Prostate gland (tissue), 2 donors: ENCODE measurements around the gene CENPP. TPM values are rescaled to one million over a fixed set of nuclear protein-coding genes. Genes with fewer than 3 reads are reported as not detected.

Experiments used
- DNase-seq: peaks from one replicate; pipeline ENCODE4 v3.0.0-alpha.2; 2019; ENCODE audit warnings: low spot score
- H3K27ac ChIP-seq, 2 donors: fragments of 200-600 bp; sonication (generic); 2 replicates each; pipeline ENCODE4 v1.5.1; 2017 to 2019
- H3K27me3 ChIP-seq: fragments of 200-600 bp; sonication (generic); replicated peaks from 2 replicates; pipeline ENCODE4 v1.5.1; 2019; ENCODE audit not compliant: insufficient read depth
- H3K36me3 ChIP-seq, 2 donors: fragments of 200-600 bp; sonication (generic); 1 replicate in 1 of 2; 2 replicates in 1 of 2; pipeline versions ENCODE4 v1.5.1 to v1.8.1; 2017 to 2019
- H3K4me1 ChIP-seq: fragments of 200-600 bp; sonication (generic); replicated peaks from 2 replicates; pipeline ENCODE4 v1.5.1; 2019
- H3K4me3 ChIP-seq, 2 donors: fragments of 200-600 bp; sonication (generic); 2 replicates each; pipeline ENCODE4 v1.5.1; 2017 to 2019
- H3K9me3 ChIP-seq: fragments of 200-600 bp; sonication (generic); 2 replicates; pipeline ENCODE4 v1.5.1; 2017
- POLR2A ChIP-seq: fragments of 450-650 bp; IDR thresholded peaks from one replicate; pipeline ENCODE4 v1.6.1; 2016; ENCODE audit warnings: antibody characterized with exemption, mild to moderate bottlenecking
- POLR2AphosphoS5 ChIP-seq: sonication (generic); formaldehyde crosslinking; IDR thresholded peaks from one replicate; pipeline ENCODE4 v1.6.1; 2017; ENCODE audit warnings: antibody characterized with exemption
- WGBS: methylation state at CpG from one replicate; pipeline ENCODE4 v1.1.5; 2018; 5-methylcytosine and 5-hydroxymethylcytosine counted together
- intact Hi-C: fragments of 100-400 bp; cut with DNase I; formaldehyde crosslinking; loops from one replicate; pipeline ENCODE4 v1.14.2; 2022
- total RNA-seq, 2 donors: library from RNA; depleted of rRNA; stranded (reverse); fragments of >200 nt; gene quantifications; one replicate each; pipeline ENCODE4 v1.1.0, GENCODE V29; 2016
- TF ChIP-seq, protein P1 (sequence below), 4 experiments: fragments of 200-600 bp in 2 of 4; fragments of 450-650 bp in 2 of 4; sonication (generic) in 2 of 4; IDR thresholded peaks; 1 replicate in 3 of 4; 2 replicates in 1 of 4; pipeline ENCODE4 v1.5.1; 2016 to 2019; ENCODE audit warnings: antibody characterized with exemption in 4 of 4, mild to moderate bottlenecking in 2 of 4, moderate library complexity in 2 of 4

CENPP gene
- total RNA-seq, 2 donors from 2014 or later: 1.4 to 21.5 TPM

DNA sequence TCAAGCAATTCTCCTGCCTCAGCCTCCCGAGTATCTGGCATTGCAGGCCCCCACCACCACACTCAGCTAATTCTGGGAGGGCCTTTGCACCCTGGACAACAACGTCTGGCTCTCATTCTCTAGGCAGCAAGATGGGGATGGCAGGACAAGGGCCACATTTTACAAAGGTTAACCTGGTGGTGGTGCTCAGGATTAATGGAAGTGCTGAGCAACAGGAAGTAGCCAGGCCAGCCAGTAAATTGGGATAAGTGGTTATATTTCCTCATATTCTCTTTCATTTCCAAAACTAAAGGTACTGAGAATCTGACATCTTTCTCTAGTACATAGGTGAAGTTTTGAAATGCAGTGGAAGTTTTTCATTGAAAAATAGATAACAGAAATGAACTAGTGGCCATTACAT, 181.3 kb downstream of the CENPP start:
- Histone ChIP-seq H3K4me1 (no peaks in the 10 kb centered on the region), H3K4me3 (no peak overlapping the region), H3K36me3 (no peaks in the 10 kb centered on the region), H3K9me3 (no peaks in the 10 kb centered on the region), H3K27me3 (no peaks in the 10 kb centered on the region), H3K27ac (no peak overlapping the region)
- DNase-seq: no peak
- WGBS: 89% methylated on average over 2 of the region's 2 CpGs
- TF ChIP-seq POLR2A (no peak), POLR2AphosphoS5 (no peak)
- TF ChIP-seq, protein P1, sequence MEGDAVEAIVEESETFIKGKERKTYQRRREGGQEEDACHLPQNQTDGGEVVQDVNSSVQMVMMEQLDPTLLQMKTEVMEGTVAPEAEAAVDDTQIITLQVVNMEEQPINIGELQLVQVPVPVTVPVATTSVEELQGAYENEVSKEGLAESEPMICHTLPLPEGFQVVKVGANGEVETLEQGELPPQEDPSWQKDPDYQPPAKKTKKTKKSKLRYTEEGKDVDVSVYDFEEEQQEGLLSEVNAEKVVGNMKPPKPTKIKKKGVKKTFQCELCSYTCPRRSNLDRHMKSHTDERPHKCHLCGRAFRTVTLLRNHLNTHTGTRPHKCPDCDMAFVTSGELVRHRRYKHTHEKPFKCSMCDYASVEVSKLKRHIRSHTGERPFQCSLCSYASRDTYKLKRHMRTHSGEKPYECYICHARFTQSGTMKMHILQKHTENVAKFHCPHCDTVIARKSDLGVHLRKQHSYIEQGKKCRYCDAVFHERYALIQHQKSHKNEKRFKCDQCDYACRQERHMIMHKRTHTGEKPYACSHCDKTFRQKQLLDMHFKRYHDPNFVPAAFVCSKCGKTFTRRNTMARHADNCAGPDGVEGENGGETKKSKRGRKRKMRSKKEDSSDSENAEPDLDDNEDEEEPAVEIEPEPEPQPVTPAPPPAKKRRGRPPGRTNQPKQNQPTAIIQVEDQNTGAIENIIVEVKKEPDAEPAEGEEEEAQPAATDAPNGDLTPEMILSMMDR (IDR thresholded peaks at IDR 0.05): no peak
- intact Hi-C loops: no loop called here

DNA sequence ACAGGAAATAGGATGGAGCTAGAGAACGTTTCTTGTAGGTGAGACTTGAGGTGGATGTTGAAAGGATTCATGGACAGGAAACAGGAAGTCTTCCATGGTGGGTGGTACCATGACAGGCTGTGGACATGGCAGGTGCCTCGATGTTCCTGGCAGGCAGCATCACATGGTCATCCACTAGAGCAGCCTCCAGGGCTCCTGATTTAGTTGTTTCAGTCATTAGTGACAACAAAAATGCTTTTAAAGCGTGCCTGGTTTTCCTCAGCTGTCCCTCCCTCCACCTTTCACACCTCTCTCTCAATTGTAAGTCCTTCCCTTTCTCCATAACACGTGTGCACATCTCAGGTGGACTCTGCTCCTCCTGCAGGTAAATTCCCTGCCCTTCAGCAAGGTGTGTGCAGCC, 181.7 kb downstream of the CENPP start:
- Histone ChIP-seq H3K4me1 (no peaks in the 10 kb centered on the region), H3K36me3 (no peaks in the 10 kb centered on the region), H3K27ac (peak overlapping the region in 1 of 2 donors; percentile 32), H3K9me3 (no peaks in the 10 kb centered on the region), H3K27me3 (no peaks in the 10 kb centered on the region), H3K4me3 (no peak overlapping the region)
- WGBS: 74% methylated on average over 4 of the region's 4 CpGs
- no peak for DNase-seq
- intact Hi-C loops: no loop called here
- TF ChIP-seq, protein P1 (IDR thresholded peaks at IDR 0.05): no peak
- TF ChIP-seq POLR2A: no peak
- TF ChIP-seq POLR2AphosphoS5: no peak

DNA sequence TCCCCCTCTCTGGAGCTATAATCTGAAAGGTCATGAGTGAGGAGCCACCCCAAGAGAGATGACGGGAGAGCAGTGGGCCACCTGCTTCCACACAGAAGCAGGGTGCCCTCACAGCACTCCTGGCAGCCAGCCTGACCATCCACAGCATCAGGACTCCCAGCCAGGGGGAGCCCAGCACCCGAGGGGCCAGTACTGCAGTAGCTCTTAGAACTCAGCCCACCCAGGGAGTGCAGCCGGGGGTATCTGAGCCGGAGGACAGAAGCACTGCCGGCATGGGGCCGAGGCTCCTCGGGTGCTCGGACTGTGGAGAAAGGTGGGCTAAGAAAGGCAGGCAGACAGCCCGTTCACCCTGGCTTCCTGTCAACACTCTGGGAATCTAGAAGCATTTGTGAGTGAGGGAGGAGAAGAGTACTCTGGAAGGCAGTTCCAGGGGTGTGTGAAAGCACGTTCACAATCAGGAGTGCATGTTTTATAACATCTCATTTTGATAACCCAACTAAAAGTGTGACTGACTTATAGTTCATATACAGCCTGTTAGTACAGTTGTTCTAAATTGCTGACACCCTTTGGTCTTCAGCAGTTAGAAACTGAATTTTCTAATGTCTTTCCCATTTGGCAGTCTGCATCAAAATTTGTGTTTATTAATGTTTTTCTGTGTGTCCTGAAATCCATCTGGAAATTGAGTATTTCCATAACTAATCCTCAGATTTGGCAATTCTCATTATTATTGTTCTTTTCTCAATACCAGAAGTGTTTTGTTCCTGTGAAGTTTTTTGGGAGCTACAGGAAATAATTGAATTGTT, 182.5 kb downstream of the CENPP start:
- intact Hi-C loops: no loop called here
- Histone ChIP-seq H3K27ac (peak overlapping the region in 1 of 2 donors; percentile 32), H3K4me1 (no peaks in the 10 kb centered on the region), H3K4me3 (no peak overlapping the region), H3K36me3 (no peaks in the 10 kb centered on the region), H3K9me3 (no peaks in the 10 kb centered on the region), H3K27me3 (no peaks in the 10 kb centered on the region)
- WGBS: 60% methylated on average over 10 of the region's 10 CpGs
- no peak for TF ChIP-seq POLR2AphosphoS5
- TF ChIP-seq, protein P1 (IDR thresholded peaks at IDR 0.05): peak in 1 of 4 experiments; percentile 5
- no peak for TF ChIP-seq POLR2A
- DNase-seq: no peak

DNA sequence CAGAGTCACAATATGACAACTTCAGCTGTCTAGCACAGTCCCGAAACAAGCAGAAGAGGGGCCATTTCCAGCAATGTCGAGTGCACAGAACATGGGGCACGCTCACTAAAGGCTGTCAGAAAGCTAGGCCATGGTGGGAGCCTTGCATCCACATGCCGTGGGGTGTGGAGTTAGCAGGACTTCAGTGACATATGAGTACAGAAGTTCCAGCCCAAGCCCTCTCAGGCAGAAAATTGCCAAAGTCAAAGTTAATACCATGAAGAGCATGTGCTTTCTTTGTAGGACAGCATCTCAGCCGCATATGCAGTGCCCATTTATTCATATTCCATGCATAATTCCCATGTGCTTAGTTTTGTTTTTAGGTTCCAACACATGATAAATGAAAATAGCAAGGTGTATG, 183.3 kb downstream of the CENPP start:
- no peaks in the 10 kb centered on the region for H3K36me3 ChIP-seq
- no peak overlapping the region for H3K27ac ChIP-seq
- 90% methylated on average over 5 of the region's 5 CpGs for WGBS
- H3K27me3 ChIP-seq: no peaks in the 10 kb centered on the region
- H3K9me3 ChIP-seq: no peaks in the 10 kb centered on the region
- intact Hi-C loops: no loop called here
- H3K4me3 ChIP-seq: no peak overlapping the region
- H3K4me1 ChIP-seq: no peaks in the 10 kb centered on the region
- TF ChIP-seq, protein P1 (IDR thresholded peaks at IDR 0.05): no peak
- TF ChIP-seq POLR2A: no peak
- no peak for TF ChIP-seq POLR2AphosphoS5
- no peak for DNase-seq

DNA sequence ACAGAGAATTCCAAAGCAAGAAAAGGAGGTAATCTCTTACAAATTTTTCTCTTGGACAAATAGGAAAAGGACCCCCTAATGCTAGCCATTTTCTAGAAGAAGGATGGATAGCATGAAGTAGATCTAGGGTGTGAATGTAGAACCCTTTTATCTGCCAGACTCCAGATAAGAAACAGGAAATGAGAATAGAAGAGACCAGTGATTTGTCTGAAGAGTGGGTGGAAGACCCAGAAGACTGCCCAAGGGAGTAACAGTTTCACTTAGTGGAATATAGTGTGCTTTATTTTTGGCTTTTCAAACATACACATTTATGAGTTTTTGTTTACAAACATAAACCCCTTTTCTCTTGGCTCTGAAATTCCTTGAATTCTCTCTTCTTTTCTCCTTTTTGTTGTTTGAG, 185.0 kb downstream of the CENPP start:
- TF ChIP-seq, protein P1 (IDR thresholded peaks at IDR 0.05): no peak
- no peak for TF ChIP-seq POLR2A
- TF ChIP-seq POLR2AphosphoS5: no peak
- H3K9me3 ChIP-seq: no peaks in the 10 kb centered on the region
- no peaks in the 10 kb centered on the region for H3K27me3 ChIP-seq
- no peaks in the 10 kb centered on the region for H3K4me1 ChIP-seq
- intact Hi-C loops: no loop called here
- no peak overlapping the region for H3K27ac ChIP-seq
- H3K4me3 ChIP-seq: no peak overlapping the region
- no peak for DNase-seq
- H3K36me3 ChIP-seq: no peaks in the 10 kb centered on the region
